ENCODE data around the gene ADCY9. TPM values are rescaled to one million over a fixed set of nuclear protein-coding genes. Genes with fewer than 3 reads are reported as not detected.
"Not testable (repeated sequence)": the region's sequence is repeated elsewhere in the genome, so short reads cannot be mapped to it uniquely, and the experiment has no call there.

Gene ADCY9
- total RNA-seq, 1 experiment from 2014 or later, result 7.0 TPM

GRCh38 chr16:4049031-4049430 lies 67.2 kb downstream of the ADCY9 start:
- no peak for DNase-seq (ENCODE audit: low spot score)
- H3K27ac ChIP-seq (ENCODE audit: low read depth, low read length, poor library complexity, severe bottlenecking), result no peak overlapping the region
- CTCF ChIA-PET, result no interaction called here
- H3K9me3 ChIP-seq (ENCODE audit: low read depth, low read length, poor library complexity, severe bottlenecking), result no peaks in the 10 kb centered on the region
- BruUV-seq (replicated peaks), result no TSS peak
- intact Hi-C loops (cut with micrococcal nuclease; ENCODE audit: unreplicated experiment), result no loop called here
- peaks cover 24% of the 10 kb centered on the region for H3K4me1 ChIP-seq (ENCODE audit: insufficient read depth, low read length, poor library complexity, severe bottlenecking)
- POLR2A ChIA-PET (ENCODE audit: low non-redundant PET), result no interaction called here
- H3K36me3 ChIP-seq (ENCODE audit: insufficient read depth, low read length, poor library complexity, severe bottlenecking), result no peaks in the 10 kb centered on the region
- TF ChIP-seq CTCF (conservative IDR thresholded peaks at IDR 0.05; ENCODE audit: low read depth, low read length) (no peak), EZH2 (IDR thresholded peaks at IDR 0.05; ENCODE audit: borderline replicate concordance, low read depth, low read length, poor library complexity, severe bottlenecking) (no peak)
- H3K27me3 ChIP-seq (replicated peaks; ENCODE audit: insufficient read depth, low read depth, low read length, poor library complexity), result no peaks in the 10 kb centered on the region
- H3K4me3 ChIP-seq (ENCODE audit: low read depth, low read length, poor library complexity, severe bottlenecking), result no peak overlapping the region

- Histone ChIP-seq H3K4me1 (ENCODE audit: insufficient read depth, low read length, poor library complexity, severe bottlenecking) (peaks cover 23% of the 10 kb centered on the region), H3K27ac (ENCODE audit: low read depth, low read length, poor library complexity, severe bottlenecking) (no peak overlapping the region), H3K36me3 (ENCODE audit: insufficient read depth, low read length, poor library complexity, severe bottlenecking) (no peaks in the 10 kb centered on the region), H3K9me3 (ENCODE audit: low read depth, low read length, poor library complexity, severe bottlenecking) (no peaks in the 10 kb centered on the region), H3K27me3 (replicated peaks; ENCODE audit: insufficient read depth, low read depth, low read length, poor library complexity) (no peaks in the 10 kb centered on the region), H3K4me3 (ENCODE audit: low read depth, low read length, poor library complexity, severe bottlenecking) (no peak overlapping the region)
- ChIA-PET POLR2A (ENCODE audit: low non-redundant PET) (no interaction called here), CTCF (no interaction called here)
- no TSS peak for BruUV-seq (replicated peaks)
- intact Hi-C loops (cut with micrococcal nuclease; ENCODE audit: unreplicated experiment), result no loop called here
- TF ChIP-seq EZH2 (IDR thresholded peaks at IDR 0.05; ENCODE audit: borderline replicate concordance, low read depth, low read length, poor library complexity, severe bottlenecking), result no peak
- TF ChIP-seq CTCF (conservative IDR thresholded peaks at IDR 0.05; ENCODE audit: low read depth, low read length), result no peak
- no peak for DNase-seq (ENCODE audit: low spot score)
These were observed 67.8 kb downstream of the ADCY9 start for GRCh38 chr16:4048481-4048880.

DNA sequence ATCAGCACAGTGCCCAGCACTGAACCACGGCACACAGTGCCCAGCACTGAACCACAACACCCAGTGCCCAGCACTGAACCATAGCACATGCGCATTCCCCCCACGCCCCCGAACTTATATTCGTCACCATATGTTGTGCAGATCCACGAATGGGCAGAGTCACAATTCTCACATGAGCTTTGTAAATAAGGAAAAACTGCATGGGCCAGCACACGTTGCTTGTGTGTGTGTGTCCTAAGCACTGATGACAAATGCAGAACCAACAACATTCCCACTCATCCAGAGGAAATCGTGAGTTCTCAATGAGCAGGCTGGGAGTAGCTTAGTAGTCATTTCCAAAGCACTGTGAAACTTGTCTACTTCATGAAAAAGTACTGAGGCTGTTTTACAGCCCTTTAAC lies 70.0 kb downstream of the ADCY9 start:
- POLR2A ChIA-PET (ENCODE audit: low non-redundant PET), result no interaction called here
- intact Hi-C loops (cut with micrococcal nuclease; ENCODE audit: unreplicated experiment), result no loop called here
- H3K27me3 ChIP-seq (replicated peaks; ENCODE audit: insufficient read depth, low read depth, low read length, poor library complexity), result no peaks in the 10 kb centered on the region
- BruUV-seq (replicated peaks), result no TSS peak
- DNase-seq (ENCODE audit: low spot score), result no peak
- no peaks in the 10 kb centered on the region for H3K36me3 ChIP-seq (ENCODE audit: insufficient read depth, low read length, poor library complexity, severe bottlenecking)
- H3K27ac ChIP-seq (ENCODE audit: low read depth, low read length, poor library complexity, severe bottlenecking), result no peak overlapping the region
- CTCF ChIA-PET, result no interaction called here
- no peak for TF ChIP-seq EZH2 (IDR thresholded peaks at IDR 0.05; ENCODE audit: borderline replicate concordance, low read depth, low read length, poor library complexity, severe bottlenecking)
- no peak for TF ChIP-seq CTCF (conservative IDR thresholded peaks at IDR 0.05; ENCODE audit: low read depth, low read length)
- H3K4me1 ChIP-seq (ENCODE audit: insufficient read depth, low read length, poor library complexity, severe bottlenecking), result peaks cover 14% of the 10 kb centered on the region
- H3K9me3 ChIP-seq (ENCODE audit: low read depth, low read length, poor library complexity, severe bottlenecking), result no peaks in the 10 kb centered on the region
- no peak overlapping the region for H3K4me3 ChIP-seq (ENCODE audit: low read depth, low read length, poor library complexity, severe bottlenecking)

DNA sequence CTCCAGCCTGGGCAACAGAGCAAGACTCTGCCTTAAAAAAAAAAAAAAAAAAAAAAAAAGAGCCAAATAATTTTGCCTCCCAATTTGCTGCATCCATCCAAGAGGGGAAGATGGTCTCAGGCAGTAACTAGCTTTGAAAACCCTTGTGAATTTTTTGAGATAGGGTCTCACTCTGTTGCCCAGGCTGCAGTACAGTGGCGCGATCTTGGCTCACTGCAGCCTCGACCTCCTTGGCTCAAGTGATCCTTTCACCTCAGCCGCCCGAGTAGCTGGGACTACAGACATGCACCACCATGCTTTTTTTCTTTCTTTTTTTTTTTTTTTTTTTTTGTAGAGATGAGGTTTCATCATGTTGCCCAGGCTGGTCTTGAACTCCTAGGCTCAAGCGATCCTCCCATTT lies 70.7 kb downstream of the ADCY9 start:
- H3K36me3 ChIP-seq (ENCODE audit: insufficient read depth, low read length, poor library complexity, severe bottlenecking); CTCF ChIA-PET; intact Hi-C loops (cut with micrococcal nuclease; ENCODE audit: unreplicated experiment); H3K9me3 ChIP-seq (ENCODE audit: low read depth, low read length, poor library complexity, severe bottlenecking); BruUV-seq (replicated peaks); H3K27me3 ChIP-seq (replicated peaks; ENCODE audit: insufficient read depth, low read depth, low read length, poor library complexity); H3K27ac ChIP-seq (ENCODE audit: low read depth, low read length, poor library complexity, severe bottlenecking); POLR2A ChIA-PET (ENCODE audit: low non-redundant PET); DNase-seq (ENCODE audit: low spot score); H3K4me3 ChIP-seq (ENCODE audit: low read depth, low read length, poor library complexity, severe bottlenecking): not testable (repeated sequence)
- H3K4me1 ChIP-seq (ENCODE audit: insufficient read depth, low read length, poor library complexity, severe bottlenecking), result peaks cover 14% of the 10 kb centered on the region

Measured in A673 (cell line).